ENCODE data around the gene SHROOM3. TPM values are rescaled to one million over a fixed set of nuclear protein-coding genes. Genes with fewer than 3 reads are reported as not detected.
"Not testable (repeated sequence)": the region's sequence is repeated elsewhere in the genome, so short reads cannot be mapped to it uniquely, and the experiment has no call there.

Gene SHROOM3
- total RNA-seq, 6 donors from 2014 or later = 62.3 to 216 (median 116) TPM

GRCh38 chr4:76447393-76447851, 12.4 kb downstream of the SHROOM3 start:
- ATAC-seq (ENCODE audit: low FRiP score in 2 of 2) (no peak), DNase-seq (no peak)
- TF ChIP-seq CTCF (IDR thresholded peaks at IDR 0.05) (no peak), POLR2AphosphoS5 (IDR thresholded peaks at IDR 0.05) (no peak), POLR2A (IDR thresholded peaks at IDR 0.05) (no peak), EP300 (IDR thresholded peaks at IDR 0.05) (no peak)

GRCh38 chr4:76448211-76448610, 13.2 kb downstream of the SHROOM3 start:
- DNase-seq (no peak), ATAC-seq (ENCODE audit: low FRiP score in 2 of 2) (no peak)
- Histone ChIP-seq H3K4me3 (no peak overlapping the region), H3K4me1 (no peaks in the 10 kb centered on the region), H3K27me3 (no peaks in the 10 kb centered on the region), H3K9me3 (no peaks in the 10 kb centered on the region), H3K27ac (no peak overlapping the region), H3K36me3 (no peaks in the 10 kb centered on the region)
- WGBS, 2 donors = 79 to 80% methylated on average over 3 of the region's 3 CpGs
- TF ChIP-seq POLR2AphosphoS5 (IDR thresholded peaks at IDR 0.05) = no peak
- no peak for TF ChIP-seq EP300 (IDR thresholded peaks at IDR 0.05)
- TF ChIP-seq CTCF (IDR thresholded peaks at IDR 0.05) = no peak
- no peak for TF ChIP-seq POLR2A (IDR thresholded peaks at IDR 0.05)

More at GRCh38 chr4:76447393-76447851, 12.4 kb downstream of the SHROOM3 start:
- 32 to 50% methylated on average over 1 of the region's 1 CpG for WGBS, 2 donors
- Histone ChIP-seq H3K27ac (no peak overlapping the region), H3K27me3 (no peaks in the 10 kb centered on the region), H3K9me3 (no peaks in the 10 kb centered on the region), H3K4me1 (no peaks in the 10 kb centered on the region), H3K36me3 (no peaks in the 10 kb centered on the region), H3K4me3 (no peak overlapping the region)

- Histone ChIP-seq H3K9me3 (no peaks in the 10 kb centered on the region), H3K36me3 (no peaks in the 10 kb centered on the region), H3K27ac (no peak overlapping the region), H3K4me1 (no peaks in the 10 kb centered on the region), H3K27me3 (no peaks in the 10 kb centered on the region), H3K4me3 (no peak overlapping the region)
- DNase-seq (no peak), ATAC-seq (ENCODE audit: low FRiP score in 2 of 2) (no peak)
- TF ChIP-seq CTCF (IDR thresholded peaks at IDR 0.05) = no peak
- TF ChIP-seq POLR2AphosphoS5 (IDR thresholded peaks at IDR 0.05) = no peak
- no peak for TF ChIP-seq POLR2A (IDR thresholded peaks at IDR 0.05)
- TF ChIP-seq EP300 (IDR thresholded peaks at IDR 0.05) = no peak
- 34 to 53% methylated on average over 3 of the region's 3 CpGs for WGBS, 2 donors
Observed at GRCh38 chr4:76449362-76449767, 14.3 kb downstream of the SHROOM3 start.

GRCh38 chr4:76449833-76450232, 14.8 kb downstream of the SHROOM3 start:
- Histone ChIP-seq H3K4me3 (no peak overlapping the region), H3K4me1 (no peaks in the 10 kb centered on the region), H3K9me3 (no peaks in the 10 kb centered on the region), H3K27ac (no peak overlapping the region), H3K27me3 (no peaks in the 10 kb centered on the region), H3K36me3 (no peaks in the 10 kb centered on the region)
- ATAC-seq (ENCODE audit: low FRiP score in 2 of 2) (no peak), DNase-seq (no peak)
- WGBS, 2 donors = 50 to 51% methylated on average over 2 of the region's 2 CpGs
- TF ChIP-seq EP300 (IDR thresholded peaks at IDR 0.05) = no peak
- TF ChIP-seq POLR2AphosphoS5 (IDR thresholded peaks at IDR 0.05) = no peak
- TF ChIP-seq POLR2A (IDR thresholded peaks at IDR 0.05) = no peak
- TF ChIP-seq CTCF (IDR thresholded peaks at IDR 0.05) = no peak

- no peaks in the 10 kb centered on the region for H3K27me3 ChIP-seq
- H3K36me3 ChIP-seq = no peaks in the 10 kb centered on the region
- DNase-seq = no peak
- TF ChIP-seq POLR2AphosphoS5 (IDR thresholded peaks at IDR 0.05) (no peak), POLR2A (IDR thresholded peaks at IDR 0.05) (no peak), EP300 (IDR thresholded peaks at IDR 0.05) (no peak), CTCF (IDR thresholded peaks at IDR 0.05) (no peak)
- no peaks in the 10 kb centered on the region for H3K4me1 ChIP-seq
- no peak for ATAC-seq (ENCODE audit: low FRiP score in 2 of 2)
- no peaks in the 10 kb centered on the region for H3K9me3 ChIP-seq
- 90 to 96% methylated on average over 2 of the region's 2 CpGs for WGBS, 2 donors
- H3K4me3 ChIP-seq = no peak overlapping the region
- no peak overlapping the region for H3K27ac ChIP-seq
Observed at GRCh38 chr4:76453232-76453631, 18.2 kb downstream of the SHROOM3 start.

- not testable (repeated sequence) for H3K9me3 ChIP-seq; H3K4me1 ChIP-seq; DNase-seq; H3K36me3 ChIP-seq; H3K27ac ChIP-seq; ATAC-seq (ENCODE audit: low FRiP score in 2 of 2); H3K4me3 ChIP-seq; H3K27me3 ChIP-seq
- 92 to 93% methylated on average over 6 of the region's 6 CpGs for WGBS, 2 donors
Observed at GRCh38 chr4:76454073-76454472, 19.0 kb downstream of the SHROOM3 start.
